WI38 (cell line): Measurements from ENCODE around the gene ASCL2.

Source experiments
- H3K4me3 ChIP-seq: 2 replicates; pipeline ENCODE4 v1.5.1; 2011; ENCODE audit warnings: low read depth, mild to moderate bottlenecking, control low read depth, low read length
- CTCF ChIP-seq: IDR thresholded peaks from 2 replicates; pipeline ENCODE4 v1.5.1; 2012; ENCODE audit warnings: low read depth, mild to moderate bottlenecking, control low read depth, low read length

The ASCL2 gene

GRCh38 chr11:2298795-2299761, 28.7 kb upstream of the ASCL2 start:
- no peak for TF ChIP-seq CTCF
- no peak overlapping the region for H3K4me3 ChIP-seq

GRCh38 chr11:2298131-2298794, 27.9 kb upstream of the ASCL2 start:
- TF ChIP-seq CTCF = no peak
- H3K4me3 ChIP-seq = no peak overlapping the region

- H3K4me3 ChIP-seq = no peak overlapping the region
- no peak for TF ChIP-seq CTCF
Observed at GRCh38 chr11:2297623-2298030, 27.2 kb upstream of the ASCL2 start.

- H3K4me3 ChIP-seq = no peak overlapping the region
- TF ChIP-seq CTCF = no peak
Observed at GRCh38 chr11:2296913-2297622, 26.7 kb upstream of the ASCL2 start.

GRCh38 chr11:2295971-2296912, 25.9 kb upstream of the ASCL2 start:
- H3K4me3 ChIP-seq = no peak overlapping the region
- no peak for TF ChIP-seq CTCF

- H3K4me3 ChIP-seq = no peak overlapping the region
- no peak for TF ChIP-seq CTCF
Observed at GRCh38 chr11:2294926-2295290, 24.5 kb upstream of the ASCL2 start.
